Neural cell (in vitro differentiated cells): ENCODE results near the gene CCDC89. TPM values are rescaled to one million over a fixed set of nuclear protein-coding genes. Genes with fewer than 3 reads are reported as not detected.

Experiments used
- H2AFZ ChIP-seq: fragments of 200-600, 300-800 bp; sonication (generic), shearing (Covaris generic); 2 replicates; pipeline ENCODE4 v1.6.0; 2014; ENCODE audit warnings: low read depth, mild to moderate bottlenecking, antibody characterized with exemption, low read length, moderate library complexity
- H3F3A ChIP-seq: fragments of 200-600 bp; shearing (Covaris generic); 2 replicates; pipeline ENCODE4 v1.6.1; 2016; ENCODE audit warnings: mild to moderate bottlenecking, moderate library complexity, mixed read lengths, antibody characterized with exemption, low read length; ENCODE audit not compliant: insufficient read depth, poor library complexity, severe bottlenecking
- H3K27ac ChIP-seq: fragments of 200-600, 300-800 bp; sonication (generic), shearing (Covaris generic); 2 replicates; pipeline ENCODE4 v1.5.1; 2014; ENCODE audit warnings: mild to moderate bottlenecking, low read length, moderate library complexity
- H3K27me3 ChIP-seq: fragments of 300-800, 200-600 bp; sonication (generic), shearing (Covaris generic); 2 replicates; pipeline ENCODE4 v1.6.0; 2014; ENCODE audit warnings: mild to moderate bottlenecking, low read depth, low read length, moderate library complexity; ENCODE audit not compliant: insufficient read depth
- H3K36me3 ChIP-seq: fragments of 300-800, 200-600 bp; sonication (generic), shearing (Covaris generic); 2 replicates; pipeline ENCODE4 v1.5.1; 2014; ENCODE audit warnings: mild to moderate bottlenecking, antibody characterized with exemption, low read length, moderate library complexity; ENCODE audit not compliant: insufficient read depth
- H3K4me2 ChIP-seq: fragments of 300-800, 200-600 bp; sonication (generic), shearing (Covaris generic); 2 replicates; pipeline ENCODE4 v1.6.0; 2014; ENCODE audit warnings: mild to moderate bottlenecking, low read length
- H3K4me3 ChIP-seq: fragments of 300-800, 200-600 bp; sonication (generic), shearing (Covaris generic); 2 replicates; pipeline ENCODE4 v1.5.1; 2014; ENCODE audit warnings: mild to moderate bottlenecking, low read length, moderate library complexity
- H3K79me2 ChIP-seq: fragments of 200-600 bp; shearing (Covaris generic); replicated peaks from 2 replicates; pipeline ENCODE4 v1.6.0; 2014; ENCODE audit warnings: mild to moderate bottlenecking, low read length, moderate library complexity; ENCODE audit not compliant: insufficient read depth
- H3K9ac ChIP-seq: fragments of 300-800, 200-600 bp; sonication (generic), shearing (Covaris generic); 2 replicates; pipeline ENCODE4 v1.6.1; 2016; ENCODE audit warnings: mild to moderate bottlenecking, low read length, mixed read lengths
- H3K9me2 ChIP-seq: fragments of 200-600 bp; shearing (Covaris generic); 2 replicates; pipeline ENCODE4 v1.6.1; 2016; ENCODE audit warnings: mild to moderate bottlenecking, low read length, mixed read lengths; ENCODE audit not compliant: insufficient read depth
- H3K9me3 ChIP-seq: fragments of 200-600, 300-800 bp; sonication (generic), shearing (Covaris generic); 2 replicates; pipeline ENCODE4 v1.6.1; 2016; ENCODE audit warnings: mild to moderate bottlenecking, mixed run types, low read length, moderate library complexity, mixed read lengths
- H4K20me1 ChIP-seq: fragments of 200-600 bp; shearing (Covaris generic); 2 replicates; pipeline ENCODE4 v1.6.1; 2016; ENCODE audit warnings: mild to moderate bottlenecking, mixed run types; ENCODE audit not compliant: insufficient read depth
- CTCF ChIP-seq: fragments of 450-650 bp; IDR thresholded peaks from 2 replicates; pipeline ENCODE4 v1.5.1; 2014; ENCODE audit warnings: antibody characterized with exemption, mild to moderate bottlenecking, moderate library complexity; ENCODE audit not compliant: poor library complexity, severe bottlenecking
- EP300 ChIP-seq: fragments of 450-650 bp; conservative IDR thresholded peaks from 2 replicates; pipeline ENCODE4 v1.6.1; 2014; ENCODE audit warnings: antibody characterized with exemption, mild to moderate bottlenecking, moderate library complexity; ENCODE audit not compliant: poor library complexity, severe bottlenecking
- EZH2 ChIP-seq: fragments of 200-600, 300-800 bp; shearing (Covaris generic), sonication (generic); IDR thresholded peaks from 2 replicates; pipeline ENCODE4 v1.6.1; 2014; ENCODE audit warnings: antibody characterized with exemption, low read length, borderline replicate concordance, mild to moderate bottlenecking; ENCODE audit not compliant: insufficient read depth, poor library complexity, severe bottlenecking
- MXI1 ChIP-seq: fragments of 450-650 bp; conservative IDR thresholded peaks from 2 replicates; pipeline ENCODE4 v1.6.1; 2014; ENCODE audit warnings: antibody characterized with exemption, mild to moderate bottlenecking; ENCODE audit not compliant: poor library complexity, severe bottlenecking
- POLR2AphosphoS5 ChIP-seq: IDR thresholded peaks from 2 replicates; pipeline ENCODE4 v1.6.1; 2012
- RAD21 ChIP-seq: fragments of 450-650 bp; conservative IDR thresholded peaks from 2 replicates; pipeline ENCODE4 v1.6.1; 2014; ENCODE audit warnings: antibody characterized with exemption, mild to moderate bottlenecking, moderate library complexity
- REST ChIP-seq: IDR thresholded peaks from 2 replicates; pipeline ENCODE4 v1.6.1; 2012; ENCODE audit warnings: borderline replicate concordance
- SMC3 ChIP-seq: fragments of 450-650 bp; conservative IDR thresholded peaks from 2 replicates; pipeline ENCODE4 v1.6.1; 2014; ENCODE audit warnings: antibody characterized with exemption, mild to moderate bottlenecking, moderate library complexity; ENCODE audit not compliant: poor library complexity
- TAF1 ChIP-seq: IDR thresholded peaks from 2 replicates; pipeline ENCODE4 v1.6.1; 2012; ENCODE audit warnings: low read depth
- polyA plus RNA-seq: library from polyadenylated mRNA; depleted of rRNA; stranded (reverse); fragments of >200 nt; gene quantifications from 2 replicates; pipeline ENCODE4 v1.2.3, GENCODE V29; 2014

CCDC89 gene
- polyA plus RNA-seq, 1 donor from 2014 or later, result not detected

- Histone ChIP-seq H3K9ac (no peak overlapping the region), H3K4me2 (no peak overlapping the region), H3K4me3 (no peak overlapping the region), H2AFZ (no peak overlapping the region), H3K9me3 (no peaks in the 10 kb centered on the region), H3K36me3 (no peaks in the 10 kb centered on the region), H3K27me3 (no peaks in the 10 kb centered on the region), H4K20me1 (no peaks in the 10 kb centered on the region), H3F3A (no peaks in the 10 kb centered on the region), H3K27ac (no peak overlapping the region), H3K79me2 (no peaks in the 10 kb centered on the region), H3K9me2 (no peaks in the 10 kb centered on the region)
- TF ChIP-seq TAF1, result no peak
- TF ChIP-seq EP300, result no peak
- TF ChIP-seq CTCF, result no peak
- no peak for TF ChIP-seq EZH2
- no peak for TF ChIP-seq REST
- TF ChIP-seq RAD21, result no peak
- no peak for TF ChIP-seq SMC3
- no peak for TF ChIP-seq MXI1
- no peak for TF ChIP-seq POLR2AphosphoS5
These were observed 27.0 kb upstream of the CCDC89 start for GRCh38 chr11:85712953-85713352.

DNA sequence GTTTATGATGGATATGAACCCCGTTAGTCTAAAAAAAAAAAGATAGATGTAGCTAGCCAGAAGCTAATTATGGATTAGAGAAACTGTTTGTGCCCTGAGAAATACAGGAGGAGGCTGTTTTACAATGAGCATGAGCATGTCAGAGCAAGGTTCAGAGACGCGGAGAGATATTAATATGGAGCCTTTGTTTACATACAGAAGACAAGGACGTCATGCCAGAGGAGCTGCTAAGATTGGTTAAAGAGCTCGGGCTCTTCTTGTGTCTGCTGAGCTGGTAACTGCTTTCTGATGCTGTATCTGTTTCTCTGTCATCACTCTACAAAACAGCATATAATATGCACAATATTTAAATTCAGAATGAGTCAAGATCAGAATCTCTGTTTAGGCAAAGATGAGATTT lies 24.9 kb upstream of the CCDC89 start:
- Histone ChIP-seq H3K79me2 (no peaks in the 10 kb centered on the region), H3K27me3 (no peaks in the 10 kb centered on the region), H2AFZ (peak overlapping the region; percentile 2), H3K27ac (no peak overlapping the region), H3K9me2 (no peaks in the 10 kb centered on the region), H3F3A (no peaks in the 10 kb centered on the region), H3K9me3 (no peaks in the 10 kb centered on the region), H3K4me2 (no peak overlapping the region), H3K4me3 (no peak overlapping the region), H3K36me3 (no peaks in the 10 kb centered on the region), H4K20me1 (no peaks in the 10 kb centered on the region), H3K9ac (no peak overlapping the region)
- TF ChIP-seq EZH2 (no peak), EP300 (no peak), MXI1 (no peak), RAD21 (no peak), TAF1 (no peak), CTCF (no peak), REST (no peak), SMC3 (no peak), POLR2AphosphoS5 (no peak)
